GM10266 (cell line): ENCODE results near the gene VEGFB.
A peak's percentile ranks its signal among the peaks of the same experiment; 100 is the strongest.

Experiments
- DNase-seq: peaks from one replicate; pipeline ENCODE4 v3.0.0; 2012; ENCODE audit errors: extremely low spot score
- CTCF ChIP-seq: IDR thresholded peaks from 2 replicates; pipeline ENCODE4 v1.5.1; 2012; ENCODE audit warnings: mild to moderate bottlenecking, low read depth; ENCODE audit not compliant: control insufficient read depth, insufficient read depth; ENCODE audit errors: missing control alignments

VEGFB gene

GRCh38 chr11:64240435-64241240 lies 6.3 kb downstream of the VEGFB start, which contains the start of gene FKBP2:
TSS of gene FKBP2 (plus strand) at chr11:64241095. CDS start at chr11:64242388, 1,293 bp downstream.
- no peak for TF ChIP-seq CTCF
- DNase-seq, result peak; percentile 97

DNA sequence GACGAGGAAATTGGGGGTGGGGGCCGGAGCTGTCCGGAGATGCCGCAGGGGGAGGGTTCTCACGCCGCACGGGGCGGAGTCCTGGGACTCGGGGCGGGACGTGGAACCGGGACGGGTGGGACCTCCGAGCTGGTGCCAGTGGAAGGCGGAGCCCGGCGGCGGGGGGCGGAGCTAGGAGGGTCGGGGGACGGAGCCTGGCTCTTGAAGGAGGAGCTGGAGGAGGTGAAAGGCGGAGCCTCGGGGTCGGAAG lies 6.8 kb downstream of the VEGFB start:
- TF ChIP-seq CTCF, result no peak
- DNase-seq, result peak; percentile 99

DNA sequence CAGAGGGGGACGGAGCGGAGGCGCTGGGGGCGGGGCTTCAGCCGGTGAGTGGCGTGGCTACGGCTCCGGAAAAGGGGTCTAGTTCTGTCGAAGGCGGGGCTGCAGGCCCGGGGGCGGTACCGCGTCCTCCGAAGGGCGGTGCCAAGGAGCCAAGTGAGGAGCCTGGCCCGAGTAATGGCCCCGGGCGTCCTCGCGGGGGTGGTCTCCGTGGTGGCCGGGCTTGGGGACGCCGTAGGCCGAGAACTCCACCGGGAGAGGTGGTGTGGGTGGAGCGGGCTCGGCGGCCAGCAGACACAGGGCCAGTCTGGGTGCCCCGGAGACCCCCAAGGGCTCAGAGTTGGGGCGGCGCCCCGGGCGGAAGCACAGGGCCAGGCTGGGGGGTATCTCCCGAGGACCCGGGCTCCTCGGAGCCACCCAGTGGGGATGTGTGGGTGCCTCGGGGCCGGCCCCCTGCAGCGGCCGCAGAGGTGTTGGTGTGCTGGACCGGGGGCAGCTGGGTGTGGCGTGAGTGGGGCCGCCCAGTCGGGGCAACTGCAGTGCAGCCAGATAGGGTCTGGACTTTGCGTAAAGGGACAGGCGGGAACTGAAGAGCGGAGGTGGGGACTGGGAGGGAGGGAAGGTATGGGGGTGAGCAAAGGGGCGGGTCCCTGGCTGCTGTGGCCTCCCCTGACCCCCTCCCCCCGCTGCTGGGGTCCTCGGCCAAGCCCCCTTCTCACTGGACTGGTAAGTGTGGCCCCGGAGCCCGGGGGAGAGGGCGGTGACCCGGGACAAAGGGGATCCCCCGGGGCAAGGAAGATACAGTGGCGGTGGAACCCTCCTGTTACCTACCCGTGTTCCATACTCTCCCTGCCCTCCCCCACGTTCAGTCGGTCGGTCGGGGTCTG lies 7.3 kb downstream of the VEGFB start:
- no peak for TF ChIP-seq CTCF
- DNase-seq, result peak; percentile 66

DNA sequence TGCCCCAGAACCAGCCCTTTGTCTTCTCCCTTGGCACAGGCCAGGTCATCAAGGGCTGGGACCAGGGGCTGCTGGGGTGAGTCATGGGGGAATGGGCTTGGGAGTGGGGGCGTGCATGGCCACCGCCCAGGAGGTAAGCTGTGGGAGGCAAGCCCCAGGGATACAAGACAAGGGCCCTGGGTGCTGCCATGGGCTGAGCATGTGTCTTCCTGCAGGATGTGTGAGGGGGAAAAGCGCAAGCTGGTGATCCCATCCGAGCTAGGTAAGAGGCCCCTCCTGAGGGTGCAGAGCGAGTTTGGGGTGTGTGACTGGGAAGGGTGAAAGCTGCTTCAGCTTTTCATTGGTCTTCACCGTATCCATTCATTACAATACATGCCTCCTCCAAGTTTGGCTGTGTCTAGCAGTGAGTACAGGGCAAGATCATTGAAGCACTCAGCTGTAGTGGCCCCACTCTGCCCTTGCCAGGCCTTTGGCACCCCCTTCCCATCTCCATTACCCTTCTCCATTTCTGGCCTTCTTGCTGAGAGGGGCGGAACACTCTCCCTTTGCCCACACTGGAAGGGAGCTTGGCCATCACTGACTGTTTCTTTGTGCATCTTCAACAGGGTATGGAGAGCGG lies 9.0 kb downstream of the VEGFB start:
- no peak for TF ChIP-seq CTCF
- no peak for DNase-seq

GRCh38 chr11:64244107-64244506 lies 9.7 kb downstream of the VEGFB start:
- TF ChIP-seq CTCF, result no peak

GRCh38 chr11:64244966-64245365 lies 10.6 kb downstream of the VEGFB start:
- TF ChIP-seq CTCF, result no peak
- no peak for DNase-seq

More at GRCh38 chr11:64244107-64244506, 9.7 kb downstream of the VEGFB start:
- no peak for DNase-seq
